Fibroblast of skin of back (primary cell): Measurements from ENCODE around the gene TSPAN9.

Experiments used
- DNase-seq: peaks from one replicate; pipeline ENCODE4 v3.0.0-alpha.2; 2013

TSPAN9 gene

DNA sequence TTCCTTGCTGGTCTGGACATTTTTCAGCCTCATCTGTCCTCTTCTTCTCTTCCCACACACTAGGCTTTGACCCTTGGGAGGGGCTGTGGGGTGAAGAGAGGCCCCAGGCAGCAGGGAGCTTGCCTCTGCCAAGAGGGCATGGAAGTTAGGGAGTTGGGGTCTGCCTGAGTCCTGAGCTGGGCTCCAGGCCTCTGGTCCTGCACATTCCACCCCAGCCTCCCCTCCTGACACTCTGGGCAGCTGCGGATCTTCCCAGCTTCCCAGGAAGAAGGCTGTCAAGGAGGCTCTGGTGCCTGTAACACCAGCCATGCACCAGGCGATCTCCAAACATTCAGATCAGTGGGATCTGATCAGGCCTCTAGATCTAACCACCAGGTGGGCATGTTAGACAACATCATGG lies 244.7 kb downstream of the TSPAN9 start:
- DNase-seq, result no peak

DNA sequence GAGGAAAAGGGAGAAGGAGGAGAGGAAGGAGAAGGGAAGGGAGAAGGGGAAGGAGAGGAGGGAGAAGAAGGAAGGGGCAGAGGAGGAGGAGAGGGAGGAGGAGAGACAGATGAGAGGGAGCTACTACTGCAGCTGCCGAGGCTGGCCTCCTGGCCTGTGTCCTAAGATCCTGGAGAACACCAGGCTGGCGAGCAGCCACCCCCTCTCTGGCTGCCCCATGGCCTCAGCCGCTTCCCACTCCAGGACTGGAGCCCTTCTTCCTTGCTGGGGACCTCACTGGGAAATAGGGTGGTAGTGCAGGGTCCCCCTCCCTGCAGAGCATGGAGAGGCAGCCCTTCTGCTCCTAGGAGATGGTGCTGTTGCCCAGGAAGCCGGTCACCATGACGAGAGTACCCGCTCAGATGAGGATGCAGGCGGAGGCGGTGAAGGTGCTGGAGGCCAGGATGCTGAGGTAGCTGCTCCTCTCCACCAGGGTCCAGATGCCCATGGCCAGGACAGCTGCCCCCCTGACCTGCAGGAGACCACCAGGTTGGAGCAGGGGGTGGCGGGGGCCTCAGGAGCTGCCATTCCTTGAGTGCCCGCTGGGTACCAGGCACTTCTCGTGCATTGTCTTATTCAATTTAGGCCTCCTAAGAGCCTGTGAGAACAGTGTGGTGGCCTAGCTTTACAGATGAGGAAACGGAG lies 246.0 kb downstream of the TSPAN9 start:
- DNase-seq, result no peak

DNA sequence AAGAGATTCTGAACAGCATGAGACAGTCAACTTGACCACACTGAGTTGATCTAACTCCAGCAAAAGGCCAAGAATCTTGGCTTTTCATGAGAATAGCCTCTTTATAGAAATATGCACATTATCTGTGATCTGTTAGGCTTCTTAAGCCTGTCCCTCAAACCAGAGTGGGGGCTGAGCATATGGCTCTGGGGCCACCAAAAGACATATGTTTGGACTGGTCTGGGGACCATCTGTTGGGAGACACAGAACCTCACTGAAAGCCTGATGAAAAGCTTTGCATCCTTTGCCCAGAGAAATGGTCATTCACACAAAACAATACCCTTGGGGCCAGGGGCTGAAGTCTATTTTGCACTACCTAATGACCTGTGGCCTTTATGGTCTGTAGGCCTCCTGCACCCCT lies 248.6 kb downstream of the TSPAN9 start:
- DNase-seq, result no peak

DNA sequence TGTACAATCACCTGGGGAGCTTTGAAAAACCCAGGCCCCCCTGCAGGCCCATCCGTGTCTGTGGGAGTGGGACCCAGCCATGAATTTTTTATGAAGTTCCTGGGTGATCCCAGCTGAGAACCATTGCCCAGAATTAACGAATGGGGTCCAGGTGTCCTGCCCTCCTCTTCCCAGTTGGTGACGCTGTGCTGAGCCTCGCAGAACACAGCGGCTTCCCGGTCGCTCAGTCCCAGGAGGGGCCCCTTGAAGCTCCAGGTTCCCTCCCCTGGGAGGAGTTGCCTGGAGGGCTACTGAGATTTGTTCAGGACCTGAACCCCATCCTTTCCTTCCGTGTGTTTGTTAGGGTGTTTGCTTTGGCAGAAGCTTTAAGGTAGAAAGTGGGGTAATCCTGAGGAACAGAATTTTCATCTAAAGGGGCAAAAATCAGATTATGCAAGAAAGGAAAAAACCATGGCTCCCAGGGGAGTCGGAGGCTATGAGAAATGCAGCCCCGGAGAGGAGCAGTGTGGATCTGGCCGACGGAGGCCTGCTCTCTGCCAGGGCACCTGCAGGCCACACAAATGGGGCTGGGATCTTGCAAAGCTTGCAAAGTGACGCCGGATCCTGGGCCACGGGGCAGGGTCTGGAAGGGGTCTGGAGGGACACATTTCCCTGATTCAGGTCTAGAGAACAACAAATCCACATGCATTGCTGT lies 249.1 kb downstream of the TSPAN9 start:
- no peak for DNase-seq

DNA sequence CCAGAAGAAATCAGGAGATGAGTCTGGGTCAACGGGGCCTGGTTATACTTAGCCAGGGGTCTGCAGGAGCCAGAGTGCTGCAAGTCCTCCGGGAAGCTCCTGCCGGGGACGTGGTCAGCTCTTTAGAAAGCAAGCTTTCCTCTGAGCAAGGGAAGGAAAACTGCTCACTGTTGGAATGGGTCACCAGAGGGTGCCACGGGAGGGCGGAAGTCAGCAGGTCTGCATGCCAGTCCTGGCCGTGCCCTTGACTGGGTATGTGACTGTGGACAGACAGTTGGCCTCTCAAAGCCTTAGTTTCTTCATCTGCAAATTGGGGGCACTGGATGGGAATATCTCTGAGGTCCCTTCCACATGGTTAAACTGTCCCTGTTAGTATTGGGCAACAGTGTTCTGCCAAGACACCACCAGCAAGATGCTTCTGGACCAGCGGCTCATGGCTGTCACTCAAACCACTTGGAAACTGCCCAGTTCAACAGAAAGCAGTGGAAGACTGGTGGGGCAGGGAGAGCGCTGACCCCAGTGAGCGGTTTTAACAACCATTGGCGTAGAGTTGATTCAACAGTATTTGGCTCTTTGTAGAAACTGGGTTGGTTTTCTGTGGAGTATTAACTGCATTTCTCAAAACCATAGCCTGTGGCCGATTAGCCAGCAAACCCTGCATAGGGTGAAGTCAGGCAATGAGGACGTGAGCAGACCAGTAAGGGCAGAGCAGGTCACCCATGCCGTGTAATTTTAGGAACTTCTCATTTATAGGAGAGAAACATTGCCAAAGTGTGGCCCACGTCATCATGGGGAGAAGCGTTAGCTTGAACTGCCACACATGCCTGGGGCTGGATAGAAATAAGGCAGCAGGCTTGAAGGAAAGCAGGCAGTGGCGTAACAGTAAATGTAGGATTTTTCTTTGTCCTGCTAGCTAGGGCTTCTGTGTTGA lies 249.9 kb downstream of the TSPAN9 start:
- DNase-seq, result no peak

DNA sequence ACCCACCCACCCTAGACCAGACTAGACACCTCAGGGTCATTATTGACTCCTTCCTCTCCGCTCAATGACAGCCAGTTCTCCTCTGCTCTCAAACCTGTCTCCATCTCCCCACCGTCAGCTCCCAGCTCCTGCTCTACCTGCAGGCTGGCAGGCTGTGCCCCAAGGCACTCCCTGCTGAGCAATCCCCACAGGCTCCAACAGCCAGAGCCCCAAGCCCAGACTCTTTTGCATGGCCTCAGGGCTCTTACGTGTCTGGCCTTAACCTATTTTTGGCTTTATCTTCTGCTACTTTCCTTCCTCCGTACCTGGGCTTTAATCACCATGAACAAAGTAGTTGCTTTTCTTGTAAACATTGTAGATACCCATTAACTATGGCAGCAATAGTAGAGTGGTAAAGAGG lies 250.9 kb downstream of the TSPAN9 start:
- no peak for DNase-seq

DNA sequence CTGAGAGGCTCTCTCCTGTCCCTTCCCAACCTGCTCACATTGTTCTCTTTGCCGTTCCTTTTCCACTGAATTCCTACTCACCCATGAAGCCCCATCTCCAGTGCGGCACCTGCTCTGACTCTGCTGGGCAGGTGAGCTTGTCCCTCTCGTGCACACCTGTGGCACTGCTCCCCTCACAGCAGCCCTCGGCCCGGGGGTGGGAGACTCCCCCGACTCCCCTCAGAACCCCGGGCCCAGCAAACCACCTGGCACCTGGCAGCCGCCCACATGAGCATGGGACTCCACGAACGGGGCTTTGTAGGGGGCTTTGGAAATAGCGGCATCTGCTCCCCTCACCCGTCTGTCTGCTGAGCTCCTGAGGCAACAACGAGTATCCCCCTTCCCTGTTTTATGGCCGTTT lies 251.4 kb downstream of the TSPAN9 start:
- DNase-seq, result no peak

DNA sequence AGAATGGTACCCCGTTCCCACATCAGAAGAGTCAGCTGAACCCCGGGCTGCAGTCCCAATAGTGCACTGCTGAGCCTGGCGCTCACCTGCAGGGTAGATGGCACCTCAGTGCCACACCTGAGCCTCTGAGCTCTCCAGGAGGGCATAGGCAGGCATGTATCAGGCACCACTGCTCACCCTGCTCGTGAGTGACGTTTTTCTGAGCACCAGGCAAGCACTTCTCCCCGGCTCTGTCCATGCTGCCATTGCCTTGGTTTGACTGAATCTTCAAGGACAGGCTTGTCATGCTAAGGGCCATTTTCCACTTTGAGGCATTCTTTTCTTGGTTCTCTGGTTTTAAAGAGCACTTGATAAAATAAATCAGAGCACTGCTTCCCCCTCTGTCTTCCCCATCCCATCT lies 252.2 kb downstream of the TSPAN9 start:
- DNase-seq, result no peak

DNA sequence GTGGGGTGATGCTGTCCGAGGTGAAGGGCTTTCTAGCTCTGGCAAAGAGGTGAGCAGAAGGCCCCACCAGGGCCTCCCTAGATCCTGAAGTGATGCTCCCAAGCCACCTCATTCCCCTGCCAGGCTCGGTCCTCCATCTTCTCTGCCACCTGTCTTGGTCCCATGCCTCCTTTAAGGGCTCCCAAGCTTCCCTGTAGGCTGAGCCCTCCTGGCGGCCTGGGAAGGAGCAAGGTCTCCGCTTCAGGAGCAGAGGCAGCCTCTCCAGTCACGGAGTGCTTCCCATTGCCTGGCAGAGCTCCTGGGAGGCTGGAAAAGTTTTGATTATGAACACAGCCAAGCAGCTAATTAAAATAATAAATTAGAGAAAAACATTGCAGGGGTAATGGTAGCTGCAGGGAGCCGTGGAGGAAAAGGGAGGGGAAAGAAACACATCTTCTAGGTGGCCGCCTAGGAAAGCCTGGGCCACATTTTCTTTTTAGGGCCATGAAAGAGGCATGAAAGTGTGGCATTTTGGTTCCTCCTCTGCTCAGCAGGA lies 253.9 kb downstream of the TSPAN9 start:
- DNase-seq, result no peak

DNA sequence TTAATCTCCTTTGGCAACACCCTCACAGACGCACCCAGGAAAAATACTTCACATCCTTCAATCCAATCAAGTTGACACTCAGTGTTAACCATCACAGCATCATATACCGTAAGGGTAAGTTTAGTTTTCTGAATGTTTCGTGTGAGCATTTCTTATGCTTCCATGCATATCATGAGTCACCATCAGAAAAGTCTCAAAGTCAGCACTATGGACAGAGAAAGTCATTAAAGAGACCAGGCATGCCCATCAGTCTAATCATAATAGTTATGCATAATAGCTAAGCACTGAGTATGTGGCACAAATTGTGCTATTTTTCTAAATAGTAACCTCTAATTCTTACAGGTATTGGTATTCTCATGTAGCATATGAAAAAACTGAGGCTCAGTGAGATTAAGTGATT lies 255.0 kb downstream of the TSPAN9 start:
- DNase-seq, result peak; percentile 33

DNA sequence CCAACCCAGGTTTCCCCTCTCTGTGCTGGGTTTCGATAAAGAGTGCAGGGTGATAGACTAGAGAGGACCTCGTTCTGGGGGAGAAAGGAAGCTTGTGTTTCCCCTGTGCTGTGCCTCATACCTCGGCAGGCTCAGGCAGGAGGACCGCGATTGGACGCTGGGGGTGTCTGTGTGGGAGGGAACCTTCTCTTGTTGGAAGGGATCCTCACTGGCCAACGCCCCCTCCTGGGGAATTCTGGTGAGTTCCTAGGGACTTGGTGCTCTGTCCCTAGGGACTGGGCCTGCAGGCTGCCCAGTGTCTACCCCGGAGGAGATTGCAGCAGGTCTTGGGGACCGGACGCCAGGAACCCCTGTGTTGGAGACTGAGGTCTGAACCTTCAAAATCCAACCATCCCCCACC lies 256.4 kb downstream of the TSPAN9 start:
- peak; percentile 5 for DNase-seq

DNA sequence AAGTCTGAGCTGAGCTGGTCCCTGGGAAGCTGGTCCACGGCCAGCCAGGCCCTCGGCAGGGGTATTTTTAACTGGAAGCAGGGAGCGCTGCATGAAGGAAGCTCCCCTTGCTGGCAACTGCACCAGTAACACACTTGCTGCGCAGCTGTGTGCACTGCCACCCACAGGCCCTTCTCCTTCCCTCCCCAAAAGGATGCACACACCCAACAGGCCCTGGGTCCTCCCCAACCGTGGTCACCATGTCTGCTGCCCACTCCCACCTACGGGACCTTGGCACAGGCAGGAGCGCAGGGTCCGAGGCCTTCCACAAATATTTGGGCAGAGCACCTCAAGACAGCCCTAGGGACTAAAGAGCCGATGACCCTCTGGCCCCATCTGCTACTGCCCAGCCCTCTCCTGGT lies 256.8 kb downstream of the TSPAN9 start:
- no peak for DNase-seq

DNA sequence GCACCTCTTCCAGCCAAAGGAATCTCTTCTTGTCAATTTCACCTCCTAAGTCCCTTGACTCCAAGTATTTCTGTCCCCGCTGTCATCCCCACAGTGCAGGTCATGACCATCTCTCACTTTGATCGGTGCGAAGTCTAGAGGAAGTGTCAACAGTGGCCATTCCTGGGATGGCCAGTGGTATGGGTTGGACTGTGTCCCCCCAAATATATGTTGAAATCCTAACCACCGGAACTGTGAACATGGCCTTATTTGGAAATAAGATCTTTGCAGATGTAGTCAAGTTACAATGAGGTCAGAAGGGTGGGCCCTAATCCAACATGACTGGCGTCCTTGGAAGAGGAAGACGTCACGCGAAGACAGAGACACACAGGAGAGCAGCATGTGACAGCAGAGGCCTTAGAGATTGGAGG lies 257.9 kb downstream of the TSPAN9 start:
- no peak for DNase-seq
